NCI-H2081 (cell line): Measurements from ENCODE around the gene AMIGO1.

Experiments used
- DNase-seq, 2 experiments: peaks; one replicate each; lab custom pipeline; 2025; lab: John Stamatoyannopoulos, UW

The AMIGO1 gene

GRCh38 chr1:109532365-109533136, 23.0 kb upstream of the AMIGO1 start:
- DNase-seq = peak; percentile 69 to 75

DNA sequence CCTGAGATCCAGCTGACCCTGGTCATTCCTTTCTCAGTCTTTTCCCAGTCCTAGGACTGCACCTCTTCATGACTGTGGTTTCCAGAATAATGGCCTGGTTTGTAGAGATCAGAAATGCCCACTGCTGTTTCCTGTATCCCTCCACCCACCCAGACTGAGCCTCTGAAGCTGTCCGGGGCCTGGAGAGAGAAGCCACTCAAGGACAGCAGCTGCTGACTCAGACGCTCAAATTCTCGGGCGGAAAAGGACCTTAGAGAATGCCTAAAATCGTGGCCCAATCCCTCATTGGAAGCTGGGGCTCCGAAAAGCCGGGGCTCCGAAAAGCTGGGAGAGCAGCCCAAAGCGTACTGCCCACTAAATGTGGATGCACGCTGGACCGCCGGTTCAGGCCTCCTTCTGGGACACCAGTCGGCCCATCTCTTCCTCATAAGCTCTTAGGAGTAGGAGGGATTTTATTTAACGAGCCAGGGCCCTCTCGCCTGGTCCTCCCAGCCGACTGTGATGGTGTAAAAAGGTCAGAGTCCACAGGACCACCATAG, 22.4 kb upstream of the AMIGO1 start:
- no peak for DNase-seq

- no peak for DNase-seq
These were observed 21.9 kb upstream of the AMIGO1 start for GRCh38 chr1:109531380-109531779.

DNA sequence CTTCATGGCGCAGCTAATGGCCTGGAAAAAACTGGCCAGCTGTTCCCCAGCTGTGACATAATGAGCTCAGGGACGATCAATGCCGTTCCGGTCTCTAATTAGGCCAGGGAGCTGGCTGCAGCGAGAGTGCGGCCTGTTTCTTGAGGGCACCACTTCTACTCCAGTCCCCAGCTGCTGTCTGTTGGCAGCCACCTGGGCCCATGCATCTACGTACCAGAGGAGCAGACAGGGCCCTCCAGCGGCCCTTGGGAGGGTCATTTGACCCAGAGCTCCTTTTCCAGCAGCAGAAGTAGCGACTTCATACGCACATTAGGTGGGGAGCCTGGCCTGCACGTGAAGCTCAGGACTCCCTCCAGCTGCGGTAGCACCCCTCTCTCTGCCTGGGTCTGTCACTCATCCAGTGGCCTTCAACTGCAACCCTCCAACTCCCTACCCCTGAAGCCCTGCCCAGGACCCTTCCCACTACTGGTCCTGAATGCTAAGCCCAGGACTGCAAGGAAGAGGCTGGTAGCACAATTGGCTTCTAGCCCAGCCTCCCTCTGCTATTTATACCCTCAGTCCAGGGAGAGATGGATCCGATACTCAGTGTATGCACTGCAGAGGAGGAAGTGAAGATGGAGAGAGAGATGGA, 21.0 kb upstream of the AMIGO1 start:
- peak in 1 of 2 experiments; percentile 39 for DNase-seq

- peak in 1 of 2 experiments; percentile 9 for DNase-seq
These were observed 20.4 kb upstream of the AMIGO1 start for GRCh38 chr1:109529881-109530456.

GRCh38 chr1:109528712-109529111, 19.2 kb upstream of the AMIGO1 start:
- no peak for DNase-seq

GRCh38 chr1:109527846-109528695, 18.5 kb upstream of the AMIGO1 start:
- DNase-seq = no peak

GRCh38 chr1:109527098-109527811, 17.7 kb upstream of the AMIGO1 start:
- no peak for DNase-seq

DNA sequence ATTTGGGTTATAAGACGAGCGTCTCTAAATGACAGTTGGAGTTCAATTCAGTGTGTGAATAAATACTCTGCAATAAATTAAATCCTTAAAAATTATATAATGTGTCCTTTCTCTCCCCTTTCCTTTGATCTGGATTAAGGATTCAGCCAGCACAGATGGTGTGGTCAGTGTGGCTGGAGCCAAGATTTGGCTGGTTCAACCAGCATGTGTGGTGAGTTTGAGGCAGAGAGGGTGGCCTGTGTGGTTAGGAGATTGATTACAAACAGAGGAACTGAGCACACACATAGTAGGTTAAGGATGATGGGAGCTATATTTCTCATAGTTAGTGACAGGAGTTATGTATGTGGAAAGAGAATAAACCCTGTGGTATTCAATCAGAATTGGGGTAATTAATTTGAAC, 14.2 kb upstream of the AMIGO1 start:
- DNase-seq = no peak

- no peak for DNase-seq
These were observed 12.5 kb upstream of the AMIGO1 start for GRCh38 chr1:109522026-109522425.

DNA sequence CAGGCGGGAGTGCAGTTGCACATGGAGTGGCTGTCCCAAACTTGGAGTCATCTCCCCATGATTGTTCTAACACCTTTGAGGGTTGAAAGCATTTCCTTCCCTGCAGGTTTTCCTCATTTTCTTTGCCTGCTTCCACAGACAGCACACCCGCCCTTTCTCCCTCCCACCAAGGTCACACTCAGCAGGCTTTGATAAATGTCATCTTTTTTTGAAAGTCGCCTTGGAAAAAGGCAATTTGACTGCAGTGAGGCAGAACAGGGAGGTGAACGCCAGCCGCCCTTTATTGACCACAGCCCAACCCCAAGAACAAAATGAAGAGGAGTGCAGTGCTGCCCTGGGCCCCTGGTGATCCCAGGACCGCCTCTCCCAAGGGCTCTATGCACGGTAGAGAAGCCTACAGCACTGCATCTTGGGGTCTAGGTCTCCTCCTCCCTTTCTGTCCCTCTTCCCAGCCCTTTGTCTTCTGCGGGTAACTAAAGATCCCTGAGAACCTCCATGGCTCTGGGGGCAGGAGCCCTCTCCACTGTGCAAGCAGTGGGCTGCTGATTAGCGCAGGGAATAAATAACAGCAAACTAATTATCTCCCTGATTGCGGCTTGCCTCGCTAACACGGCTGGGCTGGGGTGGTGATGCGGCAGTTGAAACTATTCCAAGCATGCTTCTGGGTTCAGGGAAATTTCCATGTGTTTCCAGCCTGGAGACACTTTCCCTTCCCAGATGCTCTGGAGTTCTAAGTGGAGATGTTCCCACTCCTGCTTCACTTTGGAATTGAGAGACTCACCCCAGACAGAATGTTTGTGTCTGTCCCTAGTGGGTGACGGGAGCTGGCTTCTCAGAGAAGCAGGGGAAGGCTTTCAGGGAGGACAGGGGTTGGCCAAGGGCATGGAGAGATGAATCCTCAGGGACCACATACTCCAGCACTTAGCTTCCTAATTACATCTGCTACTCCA, 11.8 kb upstream of the AMIGO1 start:
- no peak for DNase-seq

DNA sequence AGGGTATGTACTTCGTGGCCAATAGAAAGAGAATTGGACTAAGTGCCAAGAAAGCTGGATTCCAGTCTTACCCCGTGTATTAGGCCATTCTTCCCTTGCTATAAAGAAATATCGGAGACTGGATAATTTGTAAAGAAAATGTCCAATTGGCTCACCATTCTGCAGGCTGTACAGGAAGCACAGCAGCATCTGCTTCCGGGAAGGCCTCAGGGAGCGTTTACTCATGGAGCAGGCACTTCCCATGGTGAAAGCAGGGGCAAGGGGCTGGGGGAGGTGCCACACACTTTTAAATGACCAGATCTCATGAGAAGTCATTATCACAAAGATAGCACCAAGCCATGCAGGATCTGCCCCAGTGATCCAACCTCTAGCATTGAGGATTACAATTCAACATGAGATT, 7.8 kb upstream of the AMIGO1 start:
- no peak for DNase-seq

- no peak for DNase-seq
These were observed 7.3 kb upstream of the AMIGO1 start for GRCh38 chr1:109516872-109517271.

DNA sequence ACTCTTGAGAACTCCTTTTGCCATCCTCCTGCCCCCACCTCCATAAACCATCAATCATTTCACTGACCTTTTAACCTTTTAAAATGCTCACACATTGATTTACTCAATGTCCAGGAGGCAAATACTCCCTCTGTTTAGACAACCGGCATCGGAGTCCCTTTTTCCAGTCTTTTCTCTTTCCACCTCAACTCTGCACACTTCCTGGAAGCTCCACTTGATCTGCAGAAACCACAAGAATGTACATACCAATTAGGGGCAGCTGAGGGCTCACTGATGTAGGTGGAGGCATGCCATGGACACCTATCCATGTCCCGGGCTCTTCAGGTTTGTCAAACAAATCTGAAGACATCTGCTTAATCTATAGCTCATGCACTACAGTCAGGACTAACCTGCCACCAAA, 5.3 kb upstream of the AMIGO1 start:
- DNase-seq = no peak

GRCh38 chr1:109513110-109513710, 3.7 kb upstream of the AMIGO1 start:
- DNase-seq = no peak

DNA sequence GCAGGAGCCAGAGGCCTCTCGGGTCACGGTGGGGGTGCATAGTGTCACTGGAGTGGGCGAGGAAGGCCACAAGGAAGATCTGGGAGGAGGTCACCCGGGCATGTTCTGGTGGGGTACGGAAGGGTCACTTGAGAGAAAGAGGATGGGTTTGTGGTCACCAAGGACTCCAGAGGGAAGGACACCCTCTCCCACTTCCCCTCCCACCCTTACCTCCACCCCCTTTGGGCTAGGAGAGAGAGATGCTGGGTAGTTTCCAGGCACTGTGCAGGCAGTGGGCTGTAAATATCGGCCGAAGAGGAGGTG, 703 bp downstream of the AMIGO1 start:
- DNase-seq = no peak

DNA sequence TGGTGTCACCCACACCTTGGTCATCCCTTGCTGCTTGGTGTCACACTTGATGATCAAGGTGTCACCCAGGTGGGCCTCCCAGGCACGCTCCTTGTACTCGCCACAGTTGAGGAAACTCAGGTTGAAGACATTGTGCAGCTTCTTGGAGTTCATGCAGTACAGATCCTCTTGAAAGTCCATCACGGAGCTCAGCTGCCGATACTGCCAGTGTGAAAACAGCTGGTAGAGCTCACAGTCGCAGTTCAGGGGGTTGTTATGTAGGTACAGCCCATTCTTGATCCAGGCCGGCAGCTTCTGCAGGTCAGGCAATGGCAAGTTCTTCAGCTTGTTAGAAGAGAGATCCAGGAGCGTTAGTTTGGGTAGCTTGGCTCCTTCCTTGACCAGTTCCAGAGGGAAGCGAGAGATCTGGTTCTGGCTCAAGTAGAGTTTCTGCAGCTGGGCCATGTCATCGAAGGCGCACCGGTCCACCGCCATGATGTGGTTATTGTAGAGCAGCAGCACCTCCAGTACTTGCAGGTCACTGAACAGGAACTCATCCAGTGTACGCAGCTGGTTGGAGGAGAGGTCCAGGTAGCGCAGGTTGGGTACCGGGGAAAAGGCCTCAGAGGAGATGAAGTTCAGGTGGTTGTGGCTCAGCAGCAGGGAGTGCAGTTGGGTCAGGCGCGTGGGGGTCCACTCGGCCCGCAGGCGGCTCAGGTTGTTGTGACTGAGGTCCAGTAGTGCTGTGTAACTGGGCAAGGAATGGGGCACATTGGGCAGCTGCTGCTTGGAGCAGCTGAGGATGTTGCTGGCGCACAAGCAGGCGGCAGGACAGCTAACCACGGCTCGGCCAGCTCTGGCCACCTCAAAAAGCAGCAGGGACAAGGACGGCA, 1.3 kb downstream of the AMIGO1 start:
- no peak for DNase-seq

GRCh38 chr1:109504974-109505373, 4.6 kb downstream of the AMIGO1 start:
- no peak for DNase-seq

DNA sequence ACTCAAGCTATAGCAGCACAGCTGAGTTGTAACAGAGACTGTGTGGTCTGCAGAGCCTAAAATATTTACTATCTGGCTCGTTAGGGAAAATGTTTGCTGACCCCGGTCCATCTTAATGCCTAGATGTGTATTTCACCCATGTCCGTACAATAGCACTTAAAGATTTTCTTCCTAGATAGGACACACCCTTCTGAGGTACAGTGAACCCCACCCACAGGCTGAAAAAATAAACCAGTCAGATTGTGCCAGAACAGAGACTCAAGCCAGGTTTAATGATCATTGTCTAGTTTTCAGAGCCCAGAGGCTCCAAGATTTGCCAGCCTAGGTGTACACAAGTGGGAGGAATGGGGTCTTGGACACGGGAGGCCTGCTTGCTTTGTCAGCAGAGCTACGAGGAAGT, 5.6 kb downstream of the AMIGO1 start:
- DNase-seq = no peak
